GM12892 (cell line): ENCODE measurements around the gene TBC1D2B.

Experiments
- POLR2A ChIP-seq: IDR thresholded peaks from 2 replicates; pipeline ENCODE4 v1.6.1; 2011; ENCODE audit warnings: low read depth, low read length, control low read depth
- POLR2AphosphoS5 ChIP-seq: IDR thresholded peaks from 2 replicates; pipeline ENCODE4 v1.6.1; 2011; ENCODE audit warnings: low read depth, low read length, control low read depth
- TAF1 ChIP-seq: IDR thresholded peaks from 2 replicates; pipeline ENCODE4 v1.6.1; 2011; ENCODE audit warnings: low read depth, mild to moderate bottlenecking, control low read depth, low read length, borderline replicate concordance

DNA sequence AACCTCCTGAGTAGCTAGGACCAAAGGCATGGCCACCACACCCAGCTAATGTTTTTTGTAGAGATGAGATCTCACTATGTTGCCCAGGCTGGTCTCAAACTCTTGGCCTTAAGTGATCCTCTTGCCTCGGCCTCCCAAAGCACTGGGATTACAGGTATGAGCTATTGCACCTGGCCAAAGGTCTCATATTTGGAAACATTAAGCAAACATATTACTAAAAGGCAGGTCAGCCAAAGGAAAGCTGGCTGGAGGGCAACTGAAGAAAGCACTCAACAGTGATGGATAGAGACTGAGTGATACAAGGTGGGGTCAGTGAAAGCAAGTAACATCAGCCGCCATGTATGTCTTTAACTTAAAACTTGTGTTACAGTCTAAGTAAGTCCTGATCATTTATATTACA lies 57.5 kb downstream of the TBC1D2B start:
- no peak for TF ChIP-seq POLR2A
- TF ChIP-seq POLR2AphosphoS5, result no peak
- no peak for TF ChIP-seq TAF1
